T follicular helper cell (primary cell): ENCODE measurements around the gene RFC2.
"Not testable (repeated sequence)": the region's sequence is repeated elsewhere in the genome, so short reads cannot be mapped to it uniquely, and the experiment has no call there.

Experiments
- DNase-seq: peaks from one replicate; pipeline ENCODE4 v3.0.0-alpha.2; 2020; ENCODE audit warnings: low read depth

Gene RFC2

GRCh38 chr7:74282748-74283459 is 28.7 kb upstream of the RFC2 start:
- no peak for DNase-seq

DNA sequence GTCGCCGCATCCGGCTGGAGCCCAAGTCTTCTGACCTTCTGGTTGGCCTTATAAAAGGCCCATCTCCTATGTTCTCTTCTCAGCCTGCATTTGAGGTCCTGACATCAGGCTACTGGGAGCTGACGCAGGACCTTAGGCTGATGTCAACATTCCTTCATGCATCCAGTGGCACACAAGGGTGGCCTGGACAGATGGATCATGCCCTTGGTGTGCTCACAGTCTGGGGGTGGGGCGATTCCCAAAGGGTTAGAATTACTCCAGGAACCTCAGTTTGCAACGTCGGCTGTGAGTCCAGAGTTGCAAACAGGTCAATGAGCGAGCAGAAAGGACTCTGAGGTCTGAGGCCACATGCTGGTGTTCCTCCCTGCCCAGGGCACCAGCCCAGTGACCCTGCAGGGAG is 26.8 kb upstream of the RFC2 start:
- DNase-seq, result no peak

GRCh38 chr7:74277636-74278035 is 23.4 kb upstream of the RFC2 start:
- DNase-seq, result no peak

- no peak for DNase-seq
Measured at GRCh38 chr7:74275401-74275881, 21.2 kb upstream of the RFC2 start.

GRCh38 chr7:74272305-74273038 is 18.3 kb upstream of the RFC2 start:
- no peak for DNase-seq

DNA sequence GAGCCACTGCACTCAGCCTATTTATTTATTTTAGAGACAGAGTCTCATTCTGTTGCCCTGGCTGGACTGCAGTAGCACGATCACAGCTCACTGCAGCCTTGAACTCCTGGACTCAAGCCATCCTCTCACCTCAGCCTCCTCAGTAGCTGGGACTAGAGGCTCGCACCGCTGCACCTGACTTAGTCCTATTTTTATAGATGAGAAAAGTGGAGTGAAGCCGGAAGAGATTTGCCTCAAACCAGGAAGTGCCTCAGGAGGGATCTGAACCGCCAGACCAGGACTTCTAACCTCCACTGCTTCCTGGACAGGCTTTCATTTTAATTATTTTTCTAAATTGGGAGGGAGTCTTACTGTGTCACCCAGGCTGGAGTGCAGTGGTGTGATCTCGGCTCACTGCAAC is 17.5 kb upstream of the RFC2 start:
- no peak for DNase-seq

DNA sequence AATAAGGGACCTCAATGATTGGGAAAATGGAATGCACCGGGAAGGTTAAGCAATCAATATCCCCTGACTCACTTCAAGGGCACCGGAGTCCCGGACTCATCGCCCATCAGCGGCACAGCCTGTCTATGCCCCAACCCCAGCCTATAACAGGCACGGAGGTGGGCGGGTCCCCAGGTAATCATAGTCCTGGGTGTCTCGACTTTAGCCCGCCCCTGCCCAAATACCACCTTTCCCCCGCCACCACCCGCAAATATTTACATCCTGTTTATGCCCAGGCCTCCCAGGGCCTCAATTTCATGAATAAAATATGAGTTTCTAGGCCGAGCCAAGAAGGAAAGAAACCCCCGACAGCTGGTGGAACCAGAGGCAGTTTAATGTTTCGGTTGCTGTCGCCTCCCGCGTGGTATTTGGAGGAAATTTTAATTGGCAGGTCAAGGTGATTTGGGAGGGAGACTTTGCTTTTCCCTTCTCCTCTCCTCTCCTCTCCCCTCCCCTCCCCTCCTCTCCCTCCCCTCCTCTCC is 15.6 kb upstream of the RFC2 start:
- DNase-seq, result peak; percentile 41

DNA sequence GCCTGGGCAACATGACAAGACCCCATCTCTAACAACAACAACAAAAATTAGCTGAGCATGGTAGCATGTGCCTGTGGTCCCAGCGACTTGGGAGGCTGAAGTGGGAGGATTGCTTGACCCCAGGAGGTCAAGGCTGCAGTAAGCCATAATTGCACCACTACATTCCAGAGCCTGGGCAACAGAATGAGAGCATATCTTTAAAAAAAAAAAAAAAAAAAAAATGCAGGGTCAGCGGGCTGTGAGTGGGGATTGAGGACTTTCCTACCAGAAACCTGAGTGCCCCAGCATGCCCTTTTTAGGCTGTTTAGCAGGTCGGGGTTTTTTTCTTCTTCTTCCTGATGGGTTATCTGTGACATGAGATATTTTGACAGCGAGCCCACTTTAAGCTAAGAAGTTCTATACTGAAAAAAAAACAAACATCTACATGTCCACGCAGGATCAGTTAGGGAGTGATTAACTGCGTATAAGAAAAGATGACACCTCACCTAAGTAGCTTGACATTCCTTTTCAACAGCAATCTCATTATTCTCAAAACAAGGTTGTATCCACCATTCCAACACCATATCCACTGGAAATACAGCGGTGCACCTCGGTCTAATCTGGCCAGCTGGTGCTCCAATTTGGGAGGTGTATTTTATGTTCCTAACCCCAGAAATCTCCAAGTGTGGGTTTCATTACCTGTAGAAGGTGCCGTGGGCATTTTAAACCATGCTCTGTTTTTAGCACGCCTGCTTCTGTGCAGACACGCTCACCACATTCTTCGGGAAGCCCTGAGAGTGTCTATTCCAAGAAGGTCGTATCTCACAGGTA is 13.8 kb upstream of the RFC2 start:
- no peak for DNase-seq

DNA sequence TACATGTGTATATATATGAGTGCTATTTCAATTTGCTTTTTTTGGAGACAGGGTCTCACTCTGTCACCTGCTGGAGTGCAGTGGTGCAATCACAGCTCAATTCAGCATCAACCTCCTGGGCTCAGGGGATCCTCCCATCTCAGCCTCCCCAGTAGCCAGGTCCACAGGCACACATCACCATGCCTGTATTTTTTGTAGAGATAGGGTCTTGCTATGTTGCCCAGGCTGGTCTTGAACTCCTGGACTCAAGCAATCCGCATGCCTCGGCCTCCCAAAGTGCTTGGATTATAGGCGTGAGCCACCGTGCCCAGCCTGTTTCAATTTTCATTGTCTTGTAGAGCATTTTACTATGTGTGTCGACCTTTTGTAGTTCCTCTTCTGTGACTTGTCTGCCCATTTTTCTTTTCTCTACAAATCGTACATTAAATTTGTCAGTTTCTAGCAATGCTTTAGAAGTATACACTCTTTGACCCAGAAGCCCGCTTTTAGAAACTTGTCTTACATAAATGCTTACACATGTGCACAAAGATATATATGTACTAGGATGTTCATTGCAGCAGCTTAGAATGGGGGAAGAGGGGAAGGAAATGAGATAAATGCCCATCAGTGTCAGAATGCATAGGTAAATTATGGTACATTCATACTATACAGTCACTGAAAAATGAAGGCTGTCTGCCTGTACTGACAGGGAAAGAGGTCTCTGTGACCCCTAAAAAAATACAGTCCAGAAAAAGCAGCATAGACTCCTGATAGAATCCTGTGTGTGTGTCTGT is 12.2 kb upstream of the RFC2 start:
- no peak for DNase-seq

DNA sequence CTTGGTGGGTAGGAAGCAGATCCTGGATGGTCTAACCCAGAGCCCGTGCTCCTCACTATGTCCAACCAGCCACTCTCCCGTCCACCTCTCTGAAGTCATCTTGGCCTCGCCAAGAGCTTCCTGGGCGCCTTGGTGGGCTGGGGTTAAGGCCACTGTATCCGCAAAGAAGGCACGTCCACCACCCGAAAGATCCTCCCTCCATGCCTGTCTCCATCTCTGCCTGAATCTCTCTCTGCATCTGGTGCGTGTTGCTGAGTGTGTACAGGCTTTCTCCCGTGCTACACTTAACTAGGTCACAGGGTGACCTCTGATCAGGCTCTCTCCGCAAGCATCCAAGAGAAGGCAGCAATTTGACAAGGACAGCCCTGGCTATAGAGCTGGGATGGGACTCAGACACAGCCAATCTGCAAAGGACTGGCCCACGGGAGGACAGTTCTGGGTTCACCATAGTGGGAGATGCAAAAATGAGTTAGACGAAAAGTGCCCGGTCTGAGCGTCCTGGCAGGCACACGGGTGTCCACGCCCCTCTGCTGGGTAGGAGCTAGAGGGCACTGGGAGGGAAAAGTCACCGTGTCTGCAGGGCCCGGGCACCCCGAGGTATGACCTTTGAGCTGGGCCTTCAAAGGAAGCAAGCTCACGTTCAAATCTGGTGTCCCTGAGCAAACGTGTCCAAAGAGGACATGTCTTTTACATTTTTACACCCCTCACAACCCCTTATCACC is 9.4 kb upstream of the RFC2 start:
- no peak for DNase-seq

DNA sequence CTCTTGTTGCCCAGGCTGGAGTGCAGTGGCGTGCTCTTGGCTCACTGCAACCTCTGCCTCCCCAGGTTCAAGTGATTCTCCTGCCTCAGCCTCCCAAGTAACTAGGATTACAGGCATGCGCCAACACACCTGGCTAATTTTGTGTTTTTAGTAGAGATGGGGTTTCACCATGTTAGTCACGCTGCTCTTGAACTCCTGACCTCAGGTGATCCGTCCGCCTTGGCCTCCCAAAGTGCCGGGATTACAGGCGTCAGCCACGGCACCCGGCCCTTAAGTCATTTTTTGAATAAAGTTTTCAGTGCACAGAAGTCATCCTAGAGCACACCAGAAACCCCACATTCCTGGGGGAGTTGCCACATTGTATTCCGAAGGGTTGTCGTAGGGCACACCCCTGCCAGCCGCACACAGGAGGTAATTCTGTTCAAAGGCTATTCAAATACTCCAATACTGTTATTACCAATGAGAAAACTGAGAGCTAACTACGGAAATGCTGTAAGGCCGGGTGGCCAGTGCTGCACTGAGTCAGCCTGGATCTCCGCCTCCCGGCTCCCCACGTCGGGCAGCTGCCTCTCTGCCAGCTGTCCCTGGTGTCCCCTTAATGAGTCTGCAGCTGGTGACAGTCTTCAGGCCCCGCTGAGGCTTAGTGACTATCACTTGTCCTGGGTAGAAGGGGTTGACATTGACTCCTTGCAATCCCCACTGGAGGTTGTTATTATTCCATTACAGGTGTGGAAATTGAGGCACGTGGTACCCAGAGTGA is 8.6 kb upstream of the RFC2 start:
- no peak for DNase-seq

GRCh38 chr7:74258639-74259038 is 4.4 kb upstream of the RFC2 start:
- DNase-seq, result no peak

GRCh38 chr7:74256491-74257408 is 2.6 kb upstream of the RFC2 start:
- no peak for DNase-seq

DNA sequence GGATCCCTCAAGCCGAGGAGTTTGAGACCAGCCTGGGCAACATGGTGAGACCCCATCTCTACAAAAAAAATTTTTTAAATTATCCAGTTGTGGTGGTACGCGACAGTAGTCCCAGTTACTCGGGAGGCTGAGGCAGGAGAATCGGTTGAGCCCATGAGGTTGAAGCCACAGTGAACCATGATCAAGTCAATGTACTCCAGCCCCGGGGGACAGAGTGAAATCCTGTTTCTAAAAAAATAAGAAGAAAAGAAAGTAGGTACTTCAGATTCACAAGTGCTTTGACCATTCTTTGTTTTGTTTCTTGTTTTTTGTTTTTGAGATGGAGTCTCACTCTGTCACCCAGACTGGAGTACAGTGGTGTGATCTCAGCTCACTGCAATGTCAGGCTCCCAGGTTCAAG is 1.3 kb upstream of the RFC2 start:
- not testable (repeated sequence) for DNase-seq

DNA sequence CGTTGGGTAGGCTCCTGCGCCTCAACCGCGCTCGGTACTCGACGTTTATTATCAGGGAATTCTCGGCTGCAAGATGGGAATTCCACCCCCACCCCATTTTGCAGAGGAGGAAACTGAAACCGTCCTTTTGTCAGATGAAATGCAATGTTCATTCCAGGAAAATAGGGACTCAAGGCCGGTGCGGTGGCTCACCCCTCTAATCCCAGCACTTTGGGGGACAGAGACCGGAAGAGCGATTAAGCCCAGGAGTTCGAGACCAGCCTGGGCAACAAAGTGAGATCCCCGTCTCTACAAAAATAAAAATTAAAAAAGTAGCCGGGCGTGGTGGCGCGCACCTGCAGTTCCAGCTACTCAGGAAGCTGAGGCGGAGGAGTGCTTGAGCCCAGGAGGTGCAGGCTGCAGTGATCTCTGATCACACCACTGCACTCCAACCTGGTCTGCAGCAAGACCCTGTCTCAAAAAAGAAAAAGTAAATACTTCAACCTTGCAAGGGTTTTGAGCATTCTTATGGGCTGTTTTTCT is 720 bp upstream of the RFC2 start:
- DNase-seq, result no peak

DNA sequence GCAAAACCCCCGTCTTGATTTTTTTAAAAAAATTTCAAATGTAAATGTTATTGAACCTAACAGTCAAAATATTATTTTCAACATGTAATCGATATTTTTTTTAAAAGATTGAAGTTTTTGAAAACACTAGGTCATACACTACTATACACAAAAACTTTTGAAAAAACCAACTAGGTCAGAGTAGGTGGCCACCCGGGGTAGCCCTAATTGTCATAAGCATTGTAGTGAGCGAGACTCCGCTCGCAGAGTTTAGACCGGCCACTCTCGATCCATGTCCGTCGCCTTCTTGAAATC is 417 bp downstream of the RFC2 start:
- no peak for DNase-seq

GRCh38 chr7:74253331-74253730 is 868 bp downstream of the RFC2 start:
- no peak for DNase-seq

- DNase-seq, result no peak
Measured at GRCh38 chr7:74252893-74253292, 1.3 kb downstream of the RFC2 start.

DNA sequence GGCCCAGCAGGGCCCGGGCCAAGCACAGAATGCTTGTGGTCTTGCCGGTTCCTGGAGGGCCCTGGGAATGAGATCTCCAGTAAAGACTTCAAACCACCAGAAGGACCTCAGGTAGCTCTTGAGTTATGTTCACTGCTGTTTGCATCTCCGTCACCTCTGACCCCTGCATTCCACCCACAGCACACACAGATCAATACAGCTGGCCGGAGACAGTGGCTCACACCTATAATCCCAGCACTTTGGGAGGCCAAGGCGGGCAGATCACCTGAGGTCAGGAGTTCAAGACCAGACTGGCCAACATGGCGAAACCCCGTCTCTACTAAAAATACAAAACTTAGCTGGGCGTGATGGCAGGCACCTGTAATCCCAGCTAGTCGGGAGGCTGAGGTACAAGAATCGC is 5.1 kb downstream of the RFC2 start:
- DNase-seq, result not testable (repeated sequence)
